HG02759 (cell line): ENCODE measurements around the gene VPS11.
A peak's percentile ranks its signal among the peaks of the same experiment; 100 is the strongest.

Experiments
- ATAC-seq: cut with Tn5 transposase; IDR thresholded peaks from one replicate; pipeline ENCODE4 v1.9.1; 2021; ENCODE audit warnings: mild to moderate bottlenecking, moderate library complexity; ENCODE audit not compliant: unreplicated experiment

Gene VPS11

DNA sequence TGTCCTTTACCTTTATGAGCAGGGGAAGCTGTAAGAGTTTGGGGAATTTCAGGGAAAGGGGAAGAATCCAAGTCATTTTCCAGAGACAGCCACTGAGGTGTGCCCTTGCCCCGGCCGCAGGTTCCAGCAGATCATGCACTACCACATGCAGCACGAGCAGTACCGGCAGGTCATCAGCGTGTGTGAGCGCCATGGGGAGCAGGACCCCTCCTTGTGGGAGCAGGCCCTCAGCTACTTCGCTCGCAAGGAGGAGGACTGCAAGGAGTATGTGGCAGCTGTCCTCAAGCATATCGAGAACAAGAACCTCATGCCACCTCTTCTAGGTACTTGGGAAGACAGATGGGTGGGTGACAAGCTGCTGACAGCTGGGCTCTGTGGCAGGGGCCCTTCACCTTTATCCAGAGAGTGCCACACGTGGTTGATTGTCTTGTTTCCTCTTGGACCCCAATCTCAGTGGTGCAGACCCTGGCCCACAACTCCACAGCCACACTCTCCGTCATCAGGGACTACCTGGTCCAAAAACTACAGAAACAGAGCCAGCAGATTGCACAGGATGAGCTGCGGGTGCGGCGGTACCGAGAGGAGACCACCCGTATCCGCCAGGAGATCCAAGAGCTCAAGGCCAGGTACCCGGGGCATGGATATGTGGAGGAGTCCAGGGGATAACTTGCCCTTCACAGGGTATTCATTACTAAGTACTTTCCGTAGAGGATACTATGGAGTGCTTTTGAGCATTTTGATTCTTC lies 11.2 kb downstream of the VPS11 start:
- ATAC-seq: no peak

GRCh38 chr11:119081682-119082260 lies 14.2 kb downstream of the VPS11 start:
- no peak for ATAC-seq

- ATAC-seq: peak; percentile 95
Measured at GRCh38 chr11:119084663-119085436, 17.2 kb downstream of the VPS11 start, which contains the start of gene HMBS. Gene HMBS (plus strand): TSS chr11:119084881. CDS start chr11:119085034, 153 bp downstream.

DNA sequence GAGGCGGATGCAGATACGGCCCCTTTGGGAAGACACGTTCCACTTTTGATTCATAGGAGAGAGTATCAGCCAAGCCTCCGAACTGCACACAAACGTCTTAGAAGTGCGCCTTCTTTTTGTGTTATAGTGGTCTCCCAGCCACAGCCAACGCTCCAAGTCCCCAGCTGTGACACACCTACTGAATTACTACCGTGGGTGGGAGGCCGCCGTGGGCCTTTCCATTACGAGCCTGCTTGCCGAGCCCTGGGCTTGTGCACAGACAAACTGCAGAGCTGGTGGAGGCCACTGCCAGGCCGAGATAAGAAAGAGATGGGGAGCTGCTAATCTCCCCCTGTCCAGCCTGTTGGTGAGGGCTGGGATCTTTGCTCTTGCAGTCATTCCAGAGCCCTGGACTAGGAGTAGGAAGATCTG lies 17.8 kb downstream of the VPS11 start:
- no peak for ATAC-seq

- ATAC-seq: no peak
Measured at GRCh38 chr11:119087123-119087522, 19.5 kb downstream of the VPS11 start.

GRCh38 chr11:119087747-119088241 lies 20.2 kb downstream of the VPS11 start:
- no peak for ATAC-seq

DNA sequence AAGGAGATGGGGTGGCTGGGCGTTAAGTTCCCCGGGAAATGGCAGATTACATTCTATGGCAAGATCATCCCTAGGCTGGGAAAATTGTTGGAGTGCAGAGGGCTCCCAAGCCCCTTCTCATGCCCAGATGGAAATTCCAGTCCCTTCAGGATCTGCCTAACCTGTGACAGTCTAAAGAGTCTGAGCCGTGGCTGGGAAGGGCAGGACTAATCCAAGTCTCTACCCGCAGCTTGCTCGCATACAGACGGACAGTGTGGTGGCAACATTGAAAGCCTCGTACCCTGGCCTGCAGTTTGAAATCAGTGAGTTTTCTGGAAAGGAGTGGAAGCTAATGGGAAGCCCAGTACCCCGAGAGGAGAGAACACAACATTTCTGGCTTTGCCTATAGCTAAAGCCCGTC lies 20.8 kb downstream of the VPS11 start:
- no peak for ATAC-seq

- no peak for ATAC-seq
Measured at GRCh38 chr11:119089319-119089718, 21.7 kb downstream of the VPS11 start.

DNA sequence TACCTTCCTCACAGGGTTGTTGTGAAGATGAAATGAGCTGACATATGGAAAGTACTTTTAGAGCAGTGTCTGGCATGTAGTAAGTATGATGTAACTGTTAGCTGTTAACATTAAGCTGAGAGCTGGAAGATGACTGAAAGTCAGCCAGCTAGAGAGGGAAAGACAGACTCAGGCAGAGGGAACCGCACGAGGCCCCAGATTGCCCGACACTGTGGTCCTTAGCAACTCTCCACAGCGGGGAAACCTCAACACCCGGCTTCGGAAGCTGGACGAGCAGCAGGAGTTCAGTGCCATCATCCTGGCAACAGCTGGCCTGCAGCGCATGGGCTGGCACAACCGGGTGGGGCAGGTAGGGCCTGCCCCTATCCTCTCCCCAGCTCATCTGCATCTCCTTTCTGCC lies 23.6 kb downstream of the VPS11 start:
- ATAC-seq: no peak

DNA sequence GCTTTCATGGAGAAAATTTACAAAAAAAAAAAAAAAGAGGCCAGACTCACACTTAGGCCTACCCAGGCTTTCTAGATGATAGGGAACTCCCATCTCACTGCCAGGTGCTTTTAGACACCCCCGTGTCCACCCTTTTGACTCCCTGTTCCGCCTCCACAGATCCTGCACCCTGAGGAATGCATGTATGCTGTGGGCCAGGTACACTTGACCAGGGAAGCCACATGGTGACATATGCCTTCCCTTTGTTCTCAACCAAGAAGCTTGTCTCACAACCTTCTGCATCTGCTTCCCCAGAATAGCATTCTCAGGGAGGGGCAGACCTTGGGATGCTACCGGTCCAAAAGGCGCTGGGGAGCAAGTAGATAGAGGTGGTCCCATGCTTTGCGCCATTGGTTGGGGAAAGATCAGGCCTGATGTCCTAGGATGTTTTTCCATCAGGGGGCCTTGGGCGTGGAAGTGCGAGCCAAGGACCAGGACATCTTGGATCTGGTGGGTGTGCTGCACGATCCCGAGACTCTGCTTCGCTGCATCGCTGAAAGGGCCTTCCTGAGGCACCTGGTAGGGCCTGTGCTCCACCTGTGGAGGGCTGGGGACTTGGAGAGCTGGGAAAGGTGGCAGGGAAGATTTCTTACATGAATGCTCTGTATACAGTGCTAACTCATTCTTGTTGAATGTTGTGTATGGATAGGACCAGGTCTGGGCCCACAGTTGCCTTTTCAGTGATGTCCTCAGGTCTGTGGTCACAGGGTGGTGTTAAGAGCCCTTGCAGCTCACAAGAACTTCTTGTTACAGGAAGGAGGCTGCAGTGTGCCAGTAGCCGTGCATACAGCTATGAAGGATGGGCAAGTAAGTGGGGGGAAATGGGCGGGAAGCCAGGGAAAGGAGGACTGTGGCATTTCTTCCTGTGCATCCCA lies 24.6 kb downstream of the VPS11 start:
- ATAC-seq: no peak

GRCh38 chr11:119092880-119093842 lies 25.5 kb downstream of the VPS11 start:
- no peak for ATAC-seq

GRCh38 chr11:119093942-119094815 lies 26.6 kb downstream of the VPS11 start:
- ATAC-seq: peak; percentile 1

GRCh38 chr11:119094816-119095065 lies 27.1 kb downstream of the VPS11 start:
- peak; percentile 47 for ATAC-seq

GRCh38 chr11:119095066-119095880 lies 27.7 kb downstream of the VPS11 start:
- ATAC-seq: peak; percentile 85

GRCh38 chr11:119099711-119100110 lies 32.1 kb downstream of the VPS11 start:
- no peak for ATAC-seq

- no peak for ATAC-seq
Measured at GRCh38 chr11:119100246-119100970, 32.8 kb downstream of the VPS11 start.
